SK-N-SH (cell line): ENCODE measurements around the gene CACUL1.

Source experiments
- CHD2 ChIP-seq: fragments of 150-350 bp; IDR thresholded peaks from 2 replicates; pipeline ENCODE4 v1.6.1; 2018; ENCODE audit warnings: low read length; ENCODE audit not compliant: partially characterized antibody
- EP300 ChIP-seq, 2 experiments: IDR thresholded peaks; 2 replicates each; pipeline versions ENCODE4 v1.4.0 to v1.6.1; 2012; ENCODE audit warnings: borderline replicate concordance in 1 of 2, low read depth in 1 of 2, low read length in 1 of 2
- JUND ChIP-seq: IDR thresholded peaks from 2 replicates; pipeline ENCODE4 v1.4.0; 2012
- POLR2AphosphoS5 ChIP-seq: IDR thresholded peaks from 2 replicates; pipeline ENCODE4 v1.6.1; 2012; ENCODE audit warnings: low read depth, low read length
- SMC3 ChIP-seq: IDR thresholded peaks from 2 replicates; pipeline ENCODE4 v1.6.1; 2012; ENCODE audit warnings: low read depth, low read length, improper control_type of control experiment
- TAF1 ChIP-seq: IDR thresholded peaks from 2 replicates; pipeline ENCODE4 v1.6.1; 2012; ENCODE audit warnings: low read depth, mild to moderate bottlenecking, low read length, moderate library complexity, borderline replicate concordance
- TCF12 ChIP-seq: IDR thresholded peaks from 2 replicates; pipeline ENCODE4 v1.4.0; 2012
- TF ChIP-seq, protein P1 (sequence below): fragments of 150-350 bp; IDR thresholded peaks from 2 replicates; pipeline ENCODE4 v1.6.1; 2017; ENCODE audit warnings: antibody characterized with exemption, low read length, low read depth, borderline replicate concordance
- TF ChIP-seq, protein P2 (sequence below): IDR thresholded peaks from 2 replicates; pipeline ENCODE4 v1.6.1; 2012; ENCODE audit warnings: mild to moderate bottlenecking, low read depth, low read length, moderate library complexity
- TF ChIP-seq, protein P3 (sequence below): fragments of 200-600 bp; sonication (generic); IDR thresholded peaks from 2 replicates; pipeline ENCODE4 v1.6.1; 2017; ENCODE audit warnings: antibody characterized with exemption, mild to moderate bottlenecking, moderate library complexity
- TF ChIP-seq, protein P4 (sequence below): IDR thresholded peaks from 2 replicates; pipeline ENCODE4; 2012
- TF ChIP-seq, protein P5 (sequence below): IDR thresholded peaks from 2 replicates; pipeline ENCODE4 v1.4.0; 2012; ENCODE audit warnings: low read depth
- TF ChIP-seq, protein P6 (sequence below): IDR thresholded peaks from 2 replicates; pipeline ENCODE4 v1.4.0; 2012; ENCODE audit warnings: low read depth, borderline replicate concordance

DNA sequence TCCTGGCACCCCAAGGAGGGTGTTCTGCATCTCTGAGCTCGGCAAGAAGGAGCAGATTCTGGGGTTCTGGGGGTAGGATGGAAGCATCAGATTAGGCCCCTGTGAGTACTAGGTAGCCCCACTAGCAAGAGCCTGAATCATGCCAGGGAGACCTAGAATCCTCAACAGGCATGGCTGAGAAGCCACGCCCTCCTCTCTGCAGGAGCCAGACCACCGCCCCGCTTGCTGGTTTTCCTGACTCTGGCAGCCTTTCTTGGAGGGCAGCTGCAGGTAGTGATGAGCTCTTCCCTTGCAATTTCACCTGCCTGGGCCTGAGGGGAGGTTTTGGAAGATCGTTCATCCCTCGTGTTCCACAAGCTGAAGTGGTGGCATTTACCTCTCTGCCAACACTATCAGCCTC is 90.4 kb downstream of the CACUL1 start:
- TF ChIP-seq, protein P1, sequence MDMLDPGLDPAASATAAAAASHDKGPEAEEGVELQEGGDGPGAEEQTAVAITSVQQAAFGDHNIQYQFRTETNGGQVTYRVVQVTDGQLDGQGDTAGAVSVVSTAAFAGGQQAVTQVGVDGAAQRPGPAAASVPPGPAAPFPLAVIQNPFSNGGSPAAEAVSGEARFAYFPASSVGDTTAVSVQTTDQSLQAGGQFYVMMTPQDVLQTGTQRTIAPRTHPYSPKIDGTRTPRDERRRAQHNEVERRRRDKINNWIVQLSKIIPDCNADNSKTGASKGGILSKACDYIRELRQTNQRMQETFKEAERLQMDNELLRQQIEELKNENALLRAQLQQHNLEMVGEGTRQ = no peak
- TF ChIP-seq, protein P2, sequence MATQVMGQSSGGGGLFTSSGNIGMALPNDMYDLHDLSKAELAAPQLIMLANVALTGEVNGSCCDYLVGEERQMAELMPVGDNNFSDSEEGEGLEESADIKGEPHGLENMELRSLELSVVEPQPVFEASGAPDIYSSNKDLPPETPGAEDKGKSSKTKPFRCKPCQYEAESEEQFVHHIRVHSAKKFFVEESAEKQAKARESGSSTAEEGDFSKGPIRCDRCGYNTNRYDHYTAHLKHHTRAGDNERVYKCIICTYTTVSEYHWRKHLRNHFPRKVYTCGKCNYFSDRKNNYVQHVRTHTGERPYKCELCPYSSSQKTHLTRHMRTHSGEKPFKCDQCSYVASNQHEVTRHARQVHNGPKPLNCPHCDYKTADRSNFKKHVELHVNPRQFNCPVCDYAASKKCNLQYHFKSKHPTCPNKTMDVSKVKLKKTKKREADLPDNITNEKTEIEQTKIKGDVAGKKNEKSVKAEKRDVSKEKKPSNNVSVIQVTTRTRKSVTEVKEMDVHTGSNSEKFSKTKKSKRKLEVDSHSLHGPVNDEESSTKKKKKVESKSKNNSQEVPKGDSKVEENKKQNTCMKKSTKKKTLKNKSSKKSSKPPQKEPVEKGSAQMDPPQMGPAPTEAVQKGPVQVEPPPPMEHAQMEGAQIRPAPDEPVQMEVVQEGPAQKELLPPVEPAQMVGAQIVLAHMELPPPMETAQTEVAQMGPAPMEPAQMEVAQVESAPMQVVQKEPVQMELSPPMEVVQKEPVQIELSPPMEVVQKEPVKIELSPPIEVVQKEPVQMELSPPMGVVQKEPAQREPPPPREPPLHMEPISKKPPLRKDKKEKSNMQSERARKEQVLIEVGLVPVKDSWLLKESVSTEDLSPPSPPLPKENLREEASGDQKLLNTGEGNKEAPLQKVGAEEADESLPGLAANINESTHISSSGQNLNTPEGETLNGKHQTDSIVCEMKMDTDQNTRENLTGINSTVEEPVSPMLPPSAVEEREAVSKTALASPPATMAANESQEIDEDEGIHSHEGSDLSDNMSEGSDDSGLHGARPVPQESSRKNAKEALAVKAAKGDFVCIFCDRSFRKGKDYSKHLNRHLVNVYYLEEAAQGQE = no peak
- TF ChIP-seq TAF1 (no peak), TCF12 (no peak), EP300 (IDR thresholded peaks at IDR 0.05; ENCODE audit: borderline replicate concordance in 1 of 2, low read depth in 1 of 2, low read length in 1 of 2) (no peak), POLR2AphosphoS5 (no peak), SMC3 (no peak), JUND (no peak), CHD2 (no peak)
- TF ChIP-seq, protein P3, sequence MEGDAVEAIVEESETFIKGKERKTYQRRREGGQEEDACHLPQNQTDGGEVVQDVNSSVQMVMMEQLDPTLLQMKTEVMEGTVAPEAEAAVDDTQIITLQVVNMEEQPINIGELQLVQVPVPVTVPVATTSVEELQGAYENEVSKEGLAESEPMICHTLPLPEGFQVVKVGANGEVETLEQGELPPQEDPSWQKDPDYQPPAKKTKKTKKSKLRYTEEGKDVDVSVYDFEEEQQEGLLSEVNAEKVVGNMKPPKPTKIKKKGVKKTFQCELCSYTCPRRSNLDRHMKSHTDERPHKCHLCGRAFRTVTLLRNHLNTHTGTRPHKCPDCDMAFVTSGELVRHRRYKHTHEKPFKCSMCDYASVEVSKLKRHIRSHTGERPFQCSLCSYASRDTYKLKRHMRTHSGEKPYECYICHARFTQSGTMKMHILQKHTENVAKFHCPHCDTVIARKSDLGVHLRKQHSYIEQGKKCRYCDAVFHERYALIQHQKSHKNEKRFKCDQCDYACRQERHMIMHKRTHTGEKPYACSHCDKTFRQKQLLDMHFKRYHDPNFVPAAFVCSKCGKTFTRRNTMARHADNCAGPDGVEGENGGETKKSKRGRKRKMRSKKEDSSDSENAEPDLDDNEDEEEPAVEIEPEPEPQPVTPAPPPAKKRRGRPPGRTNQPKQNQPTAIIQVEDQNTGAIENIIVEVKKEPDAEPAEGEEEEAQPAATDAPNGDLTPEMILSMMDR = no peak
- TF ChIP-seq, protein P4, sequence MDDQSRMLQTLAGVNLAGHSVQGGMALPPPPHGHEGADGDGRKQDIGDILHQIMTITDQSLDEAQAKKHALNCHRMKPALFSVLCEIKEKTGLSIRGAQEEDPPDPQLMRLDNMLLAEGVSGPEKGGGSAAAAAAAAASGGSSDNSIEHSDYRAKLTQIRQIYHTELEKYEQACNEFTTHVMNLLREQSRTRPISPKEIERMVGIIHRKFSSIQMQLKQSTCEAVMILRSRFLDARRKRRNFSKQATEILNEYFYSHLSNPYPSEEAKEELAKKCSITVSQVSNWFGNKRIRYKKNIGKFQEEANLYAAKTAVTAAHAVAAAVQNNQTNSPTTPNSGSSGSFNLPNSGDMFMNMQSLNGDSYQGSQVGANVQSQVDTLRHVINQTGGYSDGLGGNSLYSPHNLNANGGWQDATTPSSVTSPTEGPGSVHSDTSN = no peak
- TF ChIP-seq, protein P5, sequence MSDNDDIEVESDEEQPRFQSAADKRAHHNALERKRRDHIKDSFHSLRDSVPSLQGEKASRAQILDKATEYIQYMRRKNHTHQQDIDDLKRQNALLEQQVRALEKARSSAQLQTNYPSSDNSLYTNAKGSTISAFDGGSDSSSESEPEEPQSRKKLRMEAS = no peak
- TF ChIP-seq, protein P6, sequence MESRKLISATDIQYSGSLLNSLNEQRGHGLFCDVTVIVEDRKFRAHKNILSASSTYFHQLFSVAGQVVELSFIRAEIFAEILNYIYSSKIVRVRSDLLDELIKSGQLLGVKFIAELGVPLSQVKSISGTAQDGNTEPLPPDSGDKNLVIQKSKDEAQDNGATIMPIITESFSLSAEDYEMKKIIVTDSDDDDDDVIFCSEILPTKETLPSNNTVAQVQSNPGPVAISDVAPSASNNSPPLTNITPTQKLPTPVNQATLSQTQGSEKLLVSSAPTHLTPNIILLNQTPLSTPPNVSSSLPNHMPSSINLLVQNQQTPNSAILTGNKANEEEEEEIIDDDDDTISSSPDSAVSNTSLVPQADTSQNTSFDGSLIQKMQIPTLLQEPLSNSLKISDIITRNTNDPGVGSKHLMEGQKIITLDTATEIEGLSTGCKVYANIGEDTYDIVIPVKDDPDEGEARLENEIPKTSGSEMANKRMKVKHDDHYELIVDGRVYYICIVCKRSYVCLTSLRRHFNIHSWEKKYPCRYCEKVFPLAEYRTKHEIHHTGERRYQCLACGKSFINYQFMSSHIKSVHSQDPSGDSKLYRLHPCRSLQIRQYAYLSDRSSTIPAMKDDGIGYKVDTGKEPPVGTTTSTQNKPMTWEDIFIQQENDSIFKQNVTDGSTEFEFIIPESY = no peak
